K562 (cell line): Measurements from ENCODE around the gene HLA-DMB. TPM values are rescaled to one million over a fixed set of nuclear protein-coding genes. Genes with fewer than 3 reads are reported as not detected.

ENCODE experiments used
- BRF1 ChIP-seq: IDR thresholded peaks from 3 replicates; pipeline ENCODE4 v1.6.1; 2011; ENCODE audit warnings: borderline replicate concordance, mild to moderate bottlenecking; ENCODE audit not compliant: insufficient read length; ENCODE audit errors: extremely low read depth
- EP400 ChIP-seq: fragments of 450-650 bp; IDR thresholded peaks from 2 replicates; pipeline ENCODE4 v1.6.1; 2017; ENCODE audit warnings: antibody characterized with exemption, mild to moderate bottlenecking, moderate library complexity
- GATA2 ChIP-seq: sonication (generic); formaldehyde crosslinking; IDR thresholded peaks from 2 replicates; pipeline ENCODE4 v1.4.0; 2020; ENCODE audit warnings: mild to moderate bottlenecking, missing genetic modification reagents
- HDAC8 ChIP-seq: fragments of 450-650 bp; IDR thresholded peaks from 2 replicates; pipeline ENCODE4 v1.6.1; 2016; ENCODE audit warnings: mild to moderate bottlenecking, missing genetic modification characterization, moderate library complexity, missing compliant biosample characterization
- HMGXB4 ChIP-seq: sonication (generic); formaldehyde crosslinking; IDR thresholded peaks from 2 replicates; pipeline ENCODE4 v1.8.1; 2023; ENCODE audit warnings: mild to moderate bottlenecking, missing genetic modification reagents
- HNRNPL ChIP-seq: fragments of 200-400 bp; formaldehyde crosslinking; IDR thresholded peaks from 2 replicates; pipeline ENCODE4 v1.6.1; 2017; ENCODE audit warnings: low read depth, mild to moderate bottlenecking, low read length
- NFYB ChIP-seq: IDR thresholded peaks from 2 replicates; pipeline ENCODE4 v1.6.1; 2011; ENCODE audit warnings: mild to moderate bottlenecking, moderate library complexity; ENCODE audit not compliant: insufficient read length; ENCODE audit errors: extremely low read depth
- NRF1 ChIP-seq, 2 experiments: fragments of 450-650 bp; IDR thresholded peaks in 1 of 2; conservative IDR thresholded peaks in 1 of 2; 2 replicates each; pipeline ENCODE4 v1.6.1; 2014; ENCODE audit warnings: mild to moderate bottlenecking in 2 of 2
- PKNOX1 ChIP-seq: fragments of 450-650 bp; IDR thresholded peaks from 2 replicates; pipeline ENCODE4 v1.6.1; 2016
- SNAPC5 ChIP-seq: fragments of 250-450 bp; sonication (Bioruptor Pico); IDR thresholded peaks from 2 replicates; pipeline ENCODE4 v1.8.0; 2021; ENCODE audit warnings: moderate library complexity, mild to moderate bottlenecking, inconsistent platforms
- SPI1 ChIP-seq: IDR thresholded peaks from 2 replicates; pipeline ENCODE4 v1.6.1; 2011; ENCODE audit warnings: low read depth, low read length, control low read depth, borderline replicate concordance
- SRF ChIP-seq, 2 experiments: fragments of 250-450, 450-650 bp in 1 of 2; sonication (Bioruptor Pico) in 1 of 2; sonication (generic) in 1 of 2; formaldehyde crosslinking; IDR thresholded peaks; 2 replicates each; pipeline versions ENCODE4 v1.5.0 to v1.5.1; 2020 to 2022; ENCODE audit warnings: mild to moderate bottlenecking in 1 of 2, missing genetic modification reagents in 1 of 2
- UBTF ChIP-seq, 2 experiments: IDR thresholded peaks; 2 replicates each; pipeline ENCODE4 v1.6.1; 2012; ENCODE audit warnings: improper control_type of control experiment in 2 of 2, low read depth in 2 of 2, low read length in 2 of 2, borderline replicate concordance in 1 of 2
- ZNF217 ChIP-seq: sonication (generic); formaldehyde crosslinking; IDR thresholded peaks from 2 replicates; pipeline ENCODE4 v1.8.0; 2022; ENCODE audit warnings: mild to moderate bottlenecking, missing genetic modification reagents
- ZNF592 ChIP-seq: fragments of 450-650 bp; IDR thresholded peaks from 2 replicates; pipeline ENCODE4 v1.6.1; 2017; ENCODE audit warnings: antibody characterized with exemption, mild to moderate bottlenecking
- ZNF76 ChIP-seq: fragments of 250-450 bp; sonication (Bioruptor Pico); IDR thresholded peaks from 2 replicates; pipeline ENCODE4 v1.4.0; 2020; ENCODE audit warnings: mild to moderate bottlenecking, moderate library complexity, borderline replicate concordance
- ZNF830 ChIP-seq: fragments of 250-450 bp; sonication (Bioruptor Pico); IDR thresholded peaks from 2 replicates; pipeline ENCODE4 v1.5.0; 2021; ENCODE audit warnings: mild to moderate bottlenecking
- polyA plus RNA-seq, 8 experiments: library from polyadenylated mRNA; depleted of rRNA in 4 of 8; stranded (reverse) in 5 of 8; unstranded in 3 of 8; fragments of >200 nt; fragmentation: Nextera tagmentation in 2 of 8; fragmentation: Illumina TruSeq in 1 of 8; extraction: Ambion mirVana in 2 of 8; extraction: Trizol in 1 of 8; gene quantifications; 2 replicates each; pipeline versions ENCODE4 v1.2.1 to v1.2.3, GENCODE V29; 2011 to 2014; ENCODE audit warnings: inconsistent platforms in 1 of 8, missing spikeins in 1 of 8
- total RNA-seq, 7 experiments: library from RNA; depleted of rRNA in 6 of 7; stranded (reverse); fragments of >200 nt in 6 of 7; fragmentation: Illumina TruSeq in 2 of 7; extraction: Trizol in 2 of 7; gene quantifications; 2 replicates each; pipeline versions ENCODE4 v1.2.1 to v1.2.3, GENCODE V29; 2011 to 2021; ENCODE audit warnings: low replicate concordance in 1 of 7

HLA-DMB gene
- total and polyA plus RNA-seq, 9 of the 15 experiments (the other 6 are each of a cell fraction or from before 2014, with no cell fraction given), result 0.38 TPM; not detected in 8

GRCh38 chr6:32952817-32953739, 12.2 kb upstream of the HLA-DMB start, which contains the start of gene HLA-DMA (continued):
- TF ChIP-seq SRF (CRISPR knock-in tag; IDR thresholded peaks at IDR 0.05), result no peak
- TF ChIP-seq EP400, result 0 out of 2 replicates have a peak, but pooled peaks have one; percentile 26
- TF ChIP-seq SPI1, result peak; percentile 59
- TF ChIP-seq NRF1 (conservative IDR thresholded peaks at IDR 0.05 in 1 of 2, IDR thresholded peaks at IDR 0.05 in 1 of 2), result no peak
- no peak for TF ChIP-seq SNAPC5 (CRISPR knock-in tag)
- no peak for TF ChIP-seq ZNF830 (CRISPR knock-in tag)
- no peak for TF ChIP-seq HMGXB4 (CRISPR knock-in tag)
- TF ChIP-seq BRF1, result no peak
- no peak for TF ChIP-seq ZNF592
- TF ChIP-seq GATA2 (CRISPR knock-in tag), result no peak
- TF ChIP-seq ZNF76, result no peak
- TF ChIP-seq NFYB, result peak; percentile 66
- TF ChIP-seq HNRNPL, result no peak
- no peak for TF ChIP-seq ZNF217 (CRISPR knock-in tag)
- TF ChIP-seq PKNOX1, result peak; percentile 48
- TF ChIP-seq UBTF (IDR thresholded peaks at IDR 0.05; ENCODE audit: borderline replicate concordance in 1 of 2, low read depth in 2 of 2, low read length in 2 of 2), result no peak
- no peak for TF ChIP-seq HDAC8 (tag)
